ENCODE measurements around the gene TCEAL3.
"Not testable (repeated sequence)": the region's sequence is repeated elsewhere in the genome, so short reads cannot be mapped to it uniquely, and the experiment has no call there.

The TCEAL3 gene

GRCh38 chrX:103626855-103627254 lies 19.1 kb downstream of the TCEAL3 start:
- no peak for DNase-seq (ENCODE audit: low spot score)

GRCh38 chrX:103628386-103629317 lies 20.9 kb downstream of the TCEAL3 start, which contains the start of gene TCEAL1:
TCEAL1 (plus strand) TSS chrX:103628975; CDS start chrX:103629917, 942 bp downstream.
- peak; percentile 33 for DNase-seq (ENCODE audit: low spot score)

GRCh38 chrX:103629318-103630170 lies 21.8 kb downstream of the TCEAL3 start:
- peak; percentile 37 for DNase-seq (ENCODE audit: low spot score)

GRCh38 chrX:103630171-103630511 lies 22.4 kb downstream of the TCEAL3 start:
- DNase-seq (ENCODE audit: low spot score): no peak

GRCh38 chrX:103631145-103631544 lies 23.4 kb downstream of the TCEAL3 start:
- no peak for DNase-seq (ENCODE audit: low spot score)

GRCh38 chrX:103635436-103635835 lies 27.7 kb downstream of the TCEAL3 start:
- no peak for DNase-seq (ENCODE audit: low spot score)

GRCh38 chrX:103637604-103638338 lies 30.0 kb downstream of the TCEAL3 start:
- no peak for DNase-seq (ENCODE audit: low spot score)

- DNase-seq (ENCODE audit: low spot score): not testable (repeated sequence)
Observed at GRCh38 chrX:103638479-103639346, 30.9 kb downstream of the TCEAL3 start.

- no peak for DNase-seq (ENCODE audit: low spot score)
Observed at GRCh38 chrX:103640401-103641155, 32.8 kb downstream of the TCEAL3 start.

GRCh38 chrX:103644125-103644524 lies 36.4 kb downstream of the TCEAL3 start:
- DNase-seq (ENCODE audit: low spot score): no peak

GRCh38 chrX:103647630-103648029 lies 39.9 kb downstream of the TCEAL3 start:
- DNase-seq (ENCODE audit: low spot score): no peak

- no peak for DNase-seq (ENCODE audit: low spot score)
Observed at GRCh38 chrX:103651151-103651773, 43.5 kb downstream of the TCEAL3 start.

GRCh38 chrX:103655230-103656000 lies 47.7 kb downstream of the TCEAL3 start:
- DNase-seq (ENCODE audit: low spot score): not testable (repeated sequence)

- peak; percentile 58 for DNase-seq (ENCODE audit: low spot score)
Observed at GRCh38 chrX:103656617-103657016, 48.9 kb downstream of the TCEAL3 start.

GRCh38 chrX:103657066-103657465 lies 49.3 kb downstream of the TCEAL3 start:
- DNase-seq (ENCODE audit: low spot score): not testable (repeated sequence)

GRCh38 chrX:103658681-103659433 lies 51.1 kb downstream of the TCEAL3 start:
- no peak for DNase-seq (ENCODE audit: low spot score)

GRCh38 chrX:103659460-103659859 lies 51.7 kb downstream of the TCEAL3 start:
- DNase-seq (ENCODE audit: low spot score): not testable (repeated sequence)
